Measurements from ENCODE around the gene MAML2. TPM values are rescaled to one million over a fixed set of nuclear protein-coding genes. Genes with fewer than 3 reads are reported as not detected.

MAML2 gene
- total and polyA plus RNA-seq, 2 of the 13 experiments (the other 11 are each of a cell fraction or from before 2014, with no cell fraction given) = 2.3 to 25.9 TPM

GRCh38 chr11:96147186-96147585 lies 195.8 kb downstream of the MAML2 start:
- no peak overlapping the region for H3K9ac ChIP-seq (ENCODE audit: insufficient read depth, low read depth, low read length)
- no peak for FAIRE-seq
- H3K27me3 ChIP-seq (ENCODE audit: control insufficient read depth in 1 of 2, insufficient read depth in 2 of 2, low read length in 2 of 2) = no peaks in the 10 kb centered on the region
- H2AFZ ChIP-seq (ENCODE audit: low read length) = no peak overlapping the region
- H3K79me2 ChIP-seq (ENCODE audit: insufficient read depth, low read length) = no peaks in the 10 kb centered on the region
- peaks cover 74% of the 10 kb centered on the region for H3K4me1 ChIP-seq (ENCODE audit: insufficient read depth, low read length)
- no TSS peak for BruUV-seq (replicated peaks)
- in situ Hi-C loops (cut with HindIII; ENCODE audit: extremely low pct_ligation_motif_present, low pct_unique_long_range_greater_than_20kb) (loop anchor here (5.0 kb wide), 1 partner anchor 135 kb away; no protein-coding TSS in a partner anchor), intact Hi-C loops (cut with micrococcal nuclease; ENCODE audit: unreplicated experiment) (no loop called here)
- H3K4me2 ChIP-seq (ENCODE audit: low read depth, low read length) = no peak overlapping the region
- ATAC-seq = no peak
- no peak overlapping the region for H3K4me3 ChIP-seq (replicated peaks in 1 of 3; ENCODE audit: insufficient read depth in 1 of 3, low read depth in 2 of 3, low read length in 3 of 3)
- H4K20me1 ChIP-seq (ENCODE audit: insufficient read depth, low read length) = no peaks in the 10 kb centered on the region
- WGBS (ENCODE audit: low lambda C conversion rate) = 97% methylated on average over 2 of the region's 2 CpGs
- no peak for DNase-seq (ENCODE audit: low spot score)
- H3K36me3 ChIP-seq (replicated peaks in 1 of 2; ENCODE audit: control insufficient read depth in 1 of 2, insufficient read depth in 2 of 2, low read length in 2 of 2) = no peaks in the 10 kb centered on the region; a peak in 1 of 5 replicates
- TF ChIP-seq TAF15 (IDR thresholded peaks at IDR 0.05; ENCODE audit: low read depth, low read length, poor library complexity, severe bottlenecking) (no peak), KLF13 (CRISPR knock-in tag; IDR thresholded peaks at IDR 0.05) (no peak), ZNF253 (CRISPR knock-in tag; IDR thresholded peaks at IDR 0.05; ENCODE audit: borderline replicate concordance) (no peak), ZNF260 (CRISPR knock-in tag; IDR thresholded peaks at IDR 0.05; ENCODE audit: borderline replicate concordance, low read depth) (no peak)
- H3K9me3 ChIP-seq (ENCODE audit: low read length) = no peaks in the 10 kb centered on the region
- ChIA-PET POLR2A (no interaction called here), CTCF (ENCODE audit: low intra/inter-chr PET ratio, low total read pairs) (no interaction called here)
- no peak overlapping the region for H3K27ac ChIP-seq (ENCODE audit: extremely low read length, insufficient read depth, low read length)

GRCh38 chr11:96146765-96147164 lies 196.2 kb downstream of the MAML2 start:
- no peak for ATAC-seq
- no TSS peak for BruUV-seq (replicated peaks)
- ChIA-PET POLR2A (no interaction called here), CTCF (ENCODE audit: low intra/inter-chr PET ratio, low total read pairs) (no interaction called here)
- no peak for DNase-seq (ENCODE audit: low spot score)
- no peak overlapping the region for H3K4me3 ChIP-seq (replicated peaks in 1 of 3; ENCODE audit: insufficient read depth in 1 of 3, low read depth in 2 of 3, low read length in 3 of 3)
- in situ Hi-C loops (cut with HindIII; ENCODE audit: extremely low pct_ligation_motif_present, low pct_unique_long_range_greater_than_20kb) = loop anchor here (5.0 kb wide), 1 partner anchor 134 kb away; no protein-coding TSS in a partner anchor
- no peak for TF ChIP-seq TBP (CRISPR knock-in tag; IDR thresholded peaks at IDR 0.05)
- TF ChIP-seq TCF7L2 (IDR thresholded peaks at IDR 0.05; ENCODE audit: low read depth, low read length) = no peak
- no peak overlapping the region for H3K27ac ChIP-seq (ENCODE audit: extremely low read length, insufficient read depth, low read length)
- no peaks in the 10 kb centered on the region for H3K27me3 ChIP-seq (ENCODE audit: control insufficient read depth in 1 of 2, insufficient read depth in 2 of 2, low read length in 2 of 2)
- no peaks in the 10 kb centered on the region for H3K79me2 ChIP-seq (ENCODE audit: insufficient read depth, low read length)
- peaks cover 74% of the 10 kb centered on the region for H3K4me1 ChIP-seq (ENCODE audit: insufficient read depth, low read length)
- intact Hi-C loops (cut with micrococcal nuclease; ENCODE audit: unreplicated experiment) = no loop called here
- no peaks in the 10 kb centered on the region for H3K9me3 ChIP-seq (ENCODE audit: low read length)
- peaks cover 0 to 2% of the 10 kb centered on the region in 2 experiments; a peak in 2 of 5 replicates for H3K36me3 ChIP-seq (replicated peaks in 1 of 2; ENCODE audit: control insufficient read depth in 1 of 2, insufficient read depth in 2 of 2, low read length in 2 of 2)
- FAIRE-seq = no peak
- H2AFZ ChIP-seq (ENCODE audit: low read length) = no peak overlapping the region
- no peak overlapping the region for H3K9ac ChIP-seq (ENCODE audit: insufficient read depth, low read depth, low read length)
- no peak overlapping the region for H3K4me2 ChIP-seq (ENCODE audit: low read depth, low read length)
- no peaks in the 10 kb centered on the region for H4K20me1 ChIP-seq (ENCODE audit: insufficient read depth, low read length)
